Measurements from ENCODE around the gene KAZN.

The KAZN gene

DNA sequence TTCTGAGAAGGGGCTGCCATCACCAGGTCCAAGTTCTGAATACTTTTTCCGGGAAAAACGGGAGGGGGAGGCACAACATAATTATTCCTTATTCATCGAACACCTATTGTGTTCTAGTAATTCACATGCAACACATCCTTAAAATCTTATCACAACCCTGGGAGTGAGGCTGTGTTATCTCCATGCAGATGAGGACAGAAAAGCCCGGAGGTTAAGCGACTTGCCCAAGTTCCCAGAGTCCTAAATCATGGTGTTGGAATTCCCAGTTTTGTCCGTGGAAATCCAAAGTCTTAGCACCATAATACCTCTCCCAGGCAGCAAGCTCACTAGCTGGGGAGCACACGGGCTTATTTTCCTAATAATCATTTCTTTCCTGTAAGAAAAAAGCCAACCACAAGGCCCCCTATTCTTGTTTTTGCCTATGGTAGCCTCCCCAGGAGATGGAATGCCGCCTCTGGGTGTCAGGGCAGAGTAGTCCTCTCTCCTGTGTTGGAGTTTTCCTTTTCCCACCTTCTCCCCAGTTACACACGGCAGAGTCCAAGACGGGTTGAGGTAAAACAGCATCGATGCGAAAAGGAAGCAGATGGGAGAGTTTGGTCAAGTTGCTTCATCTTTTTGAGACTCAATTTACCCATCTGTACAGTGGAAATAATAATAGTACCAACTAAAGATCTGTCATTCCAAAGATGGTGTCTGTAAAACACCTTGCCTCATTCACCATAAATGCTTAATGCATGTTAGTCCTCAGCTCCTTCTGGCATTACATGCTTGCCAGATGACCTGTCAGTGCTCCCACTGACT is 327.1 kb downstream of the KAZN start:
- no peak for DNase-seq

DNA sequence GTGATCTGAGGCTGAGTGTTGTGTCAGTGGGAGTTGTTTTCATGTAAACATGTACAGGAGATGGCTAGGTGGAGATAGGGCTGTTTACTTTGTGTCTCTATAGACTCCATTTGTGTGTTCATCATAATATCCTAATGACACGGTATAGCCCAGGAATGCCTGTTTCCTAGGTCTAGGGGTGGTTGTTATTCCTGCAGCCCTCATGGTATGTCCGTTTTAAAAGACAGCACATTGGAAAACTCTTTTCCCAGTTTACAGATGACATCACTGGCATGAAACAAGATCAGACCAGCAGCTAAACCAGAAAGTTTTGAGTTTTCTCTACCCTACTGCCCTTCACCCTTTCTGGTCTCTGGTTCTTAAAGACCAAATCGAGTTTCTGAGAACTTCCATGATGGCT is 327.7 kb downstream of the KAZN start:
- DNase-seq, result no peak

DNA sequence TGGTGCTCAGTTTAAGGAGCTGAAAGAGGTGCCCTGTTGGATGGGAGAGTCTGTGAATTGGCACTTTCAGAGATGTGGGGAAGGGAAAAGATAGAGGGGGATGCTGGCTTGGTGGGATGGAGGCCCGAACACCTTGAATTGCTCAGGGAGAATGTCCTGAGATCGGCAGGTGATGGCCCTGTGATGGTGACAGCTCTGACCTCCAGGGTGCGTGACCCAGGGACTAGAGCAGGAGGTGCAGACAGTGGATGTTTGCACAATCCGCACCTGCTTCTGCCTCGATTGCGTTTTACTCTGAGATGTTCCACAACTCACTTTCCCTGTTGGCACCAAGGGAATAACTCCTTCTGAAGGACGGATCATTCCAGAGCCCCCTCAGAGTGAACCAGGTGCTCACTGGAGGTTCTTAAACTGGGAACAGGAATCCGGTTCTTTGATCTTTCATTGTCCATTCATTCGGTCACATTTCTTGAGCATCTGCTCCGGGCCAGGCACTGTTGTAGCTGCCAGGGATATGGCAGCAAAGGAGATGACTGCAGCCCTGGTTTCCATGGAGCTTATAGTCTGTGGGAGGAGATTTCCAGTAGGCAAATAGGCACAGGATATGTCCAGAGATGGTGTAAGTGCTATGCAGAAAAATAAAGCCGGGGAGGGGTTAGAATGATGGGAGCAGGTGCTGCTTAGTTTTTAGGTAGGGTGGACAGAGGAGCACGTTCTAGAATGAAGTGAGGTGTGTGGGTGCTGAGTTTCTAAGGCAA is 328.5 kb downstream of the KAZN start:
- no peak for DNase-seq

DNA sequence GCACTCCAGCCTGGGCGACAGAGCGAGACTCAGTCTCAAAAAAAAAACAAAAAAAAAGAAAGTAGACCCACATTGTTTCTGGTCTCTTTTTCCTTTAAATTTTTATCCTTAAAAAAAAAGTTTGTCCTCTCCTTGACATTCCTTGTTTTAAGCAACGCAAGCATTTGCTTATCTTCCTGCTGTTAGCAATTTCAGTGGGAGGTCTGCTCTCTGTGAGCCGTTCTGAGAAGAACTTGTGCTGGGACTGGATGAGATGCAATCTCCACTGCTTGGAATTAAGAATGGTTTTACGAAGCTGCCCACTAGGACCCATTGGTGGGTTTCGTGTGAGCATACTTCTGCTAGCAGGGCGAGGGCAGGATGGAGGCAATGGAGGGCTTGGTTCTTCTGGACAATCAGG is 329.9 kb downstream of the KAZN start:
- no peak for DNase-seq

DNA sequence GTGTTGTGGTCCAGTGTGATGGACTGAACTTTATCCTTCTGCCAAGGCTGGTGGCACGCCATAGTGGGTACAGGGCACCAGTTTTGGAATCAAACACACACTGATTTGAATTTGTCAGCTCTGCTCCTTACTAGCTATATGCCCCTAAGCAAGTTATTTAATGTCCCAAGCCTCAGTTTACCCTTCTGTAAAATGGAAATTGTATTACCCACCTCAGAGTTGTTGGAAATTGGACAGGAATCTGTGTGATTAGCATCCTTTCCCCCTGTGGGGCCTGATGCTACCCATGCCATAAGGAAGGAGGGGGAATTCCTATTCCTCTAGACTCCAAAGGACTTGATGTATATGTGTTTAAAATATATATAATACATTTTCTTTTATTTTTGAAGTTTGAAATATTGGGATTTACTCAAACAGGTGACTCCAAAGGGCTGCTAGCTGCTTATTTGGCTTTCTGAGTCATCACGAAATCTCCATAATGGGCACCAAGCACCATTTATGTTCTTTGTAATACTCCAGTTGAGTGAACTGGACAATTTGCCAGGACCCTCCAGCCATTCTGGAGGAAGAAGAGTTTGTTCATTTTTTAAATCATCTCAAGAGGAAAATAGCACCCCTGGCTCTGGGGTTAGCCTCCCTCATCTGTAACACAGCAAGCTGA is 330.5 kb downstream of the KAZN start:
- no peak for DNase-seq

DNA sequence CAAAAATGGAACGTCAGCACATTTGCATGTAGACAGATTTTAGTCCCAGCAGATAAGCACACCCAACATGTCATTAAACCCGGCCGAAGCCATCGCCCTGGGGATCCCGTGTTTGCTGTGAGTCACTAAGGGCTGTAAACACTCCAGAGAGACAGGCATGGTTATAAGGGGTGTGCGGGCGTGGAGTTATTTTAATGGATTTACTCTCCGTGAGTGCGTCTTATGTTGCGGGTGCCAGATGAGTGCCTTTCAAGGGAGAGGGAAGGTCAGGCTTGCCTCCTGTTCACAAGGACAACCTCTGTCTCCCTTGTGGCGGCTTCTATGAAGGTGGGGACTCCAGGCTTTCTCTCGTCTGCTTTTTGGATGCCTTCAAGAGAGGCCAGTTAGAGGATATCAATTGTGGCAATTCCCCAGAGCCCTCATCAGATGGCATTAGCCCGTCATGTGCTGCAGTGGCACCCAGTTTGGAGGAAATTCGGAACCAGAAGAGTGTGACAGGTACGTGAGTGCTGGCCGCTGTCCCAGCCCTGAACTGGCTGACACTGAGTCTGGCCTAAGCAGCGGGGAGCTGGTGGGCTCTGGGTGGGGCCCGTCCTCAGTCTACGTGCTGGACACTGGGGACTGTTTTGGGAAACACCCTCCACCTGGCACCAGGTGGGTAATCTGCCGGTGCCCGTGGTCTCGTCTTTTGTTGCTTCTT is 331.2 kb downstream of the KAZN start:
- no peak for DNase-seq

DNA sequence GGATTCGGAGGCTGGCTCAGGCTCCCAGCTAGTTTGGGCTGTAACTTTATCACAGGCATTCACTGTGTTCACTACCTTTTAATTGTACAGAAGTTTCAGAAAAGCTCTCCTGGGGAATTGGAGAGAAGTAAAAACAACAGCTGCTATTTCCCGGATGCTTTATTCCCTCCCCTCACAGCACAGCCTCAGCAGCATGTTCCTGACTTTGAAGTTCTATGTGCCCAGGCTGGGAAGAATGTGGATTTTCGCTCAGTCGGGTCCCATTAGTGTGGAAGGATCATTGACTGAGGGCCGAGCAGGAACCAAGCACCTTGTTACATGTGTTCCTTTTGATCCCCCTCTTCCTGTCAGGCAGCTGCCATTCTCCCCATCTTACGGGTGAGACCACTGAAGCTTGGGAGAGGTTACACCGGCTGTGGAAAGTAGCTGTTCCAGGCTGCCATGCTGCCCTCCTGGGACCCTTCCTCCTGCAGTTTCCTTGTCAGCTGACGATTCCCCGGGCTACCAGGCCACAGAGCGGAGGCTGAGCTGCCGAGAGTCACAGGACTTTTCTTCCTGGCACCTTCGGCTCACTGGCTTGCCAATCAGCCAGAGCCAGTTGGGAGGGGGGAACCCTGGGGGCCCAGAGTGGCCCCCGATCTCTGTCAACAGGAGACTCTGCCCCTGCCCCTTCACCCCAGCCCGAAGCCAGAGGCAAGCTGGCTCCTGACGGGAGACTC is 331.9 kb downstream of the KAZN start:
- no peak for DNase-seq

DNA sequence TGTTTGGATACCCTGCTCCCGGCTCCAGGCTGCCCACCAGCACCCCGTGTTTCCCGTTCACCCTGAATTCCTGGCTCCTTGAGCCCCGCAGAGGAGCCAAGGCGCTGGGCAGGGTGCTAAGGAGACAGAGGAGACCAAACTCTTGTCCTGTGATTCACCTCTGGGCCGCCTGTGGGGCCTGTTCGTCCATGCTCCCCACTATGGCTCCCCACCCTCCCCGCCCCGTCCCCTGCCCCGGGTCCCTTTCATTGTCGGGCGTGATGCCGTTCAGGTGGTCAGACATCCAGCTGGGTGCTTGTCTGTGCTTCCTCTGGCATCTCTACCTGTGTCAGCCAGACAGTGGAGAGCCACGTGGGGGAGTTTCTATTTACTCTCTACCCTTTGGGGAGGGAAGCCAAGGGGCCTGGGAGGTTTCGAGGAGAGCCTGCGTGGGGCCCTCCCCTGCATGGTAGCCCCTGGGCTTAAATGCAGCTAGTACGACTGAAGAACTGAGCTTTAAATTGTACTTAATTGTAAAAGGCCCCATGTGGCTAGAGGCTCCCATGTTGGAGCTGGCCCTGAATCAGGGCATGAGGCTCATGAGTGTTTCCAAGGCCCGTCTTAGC is 333.7 kb downstream of the KAZN start:
- DNase-seq, result no peak

DNA sequence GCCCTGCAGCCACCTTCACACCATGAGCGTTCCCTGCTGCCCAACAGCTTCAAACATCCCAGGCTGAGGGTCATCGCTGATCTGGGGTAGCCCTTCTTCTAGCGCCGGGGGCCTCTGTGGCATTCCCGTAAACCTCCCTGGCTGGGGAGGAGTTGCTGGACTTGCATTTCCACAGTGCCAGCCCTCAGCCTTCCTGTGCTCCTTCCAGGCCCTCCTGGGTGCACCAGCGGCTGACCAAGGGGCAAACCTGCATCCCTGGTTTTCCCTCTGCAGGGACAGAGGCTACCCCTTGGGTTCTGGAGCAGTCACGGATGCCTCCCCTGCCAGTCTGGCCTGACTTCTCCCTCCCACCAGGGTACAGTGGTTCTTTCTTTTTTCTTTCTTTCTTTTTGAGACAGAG is 336.4 kb downstream of the KAZN start:
- no peak for DNase-seq

DNA sequence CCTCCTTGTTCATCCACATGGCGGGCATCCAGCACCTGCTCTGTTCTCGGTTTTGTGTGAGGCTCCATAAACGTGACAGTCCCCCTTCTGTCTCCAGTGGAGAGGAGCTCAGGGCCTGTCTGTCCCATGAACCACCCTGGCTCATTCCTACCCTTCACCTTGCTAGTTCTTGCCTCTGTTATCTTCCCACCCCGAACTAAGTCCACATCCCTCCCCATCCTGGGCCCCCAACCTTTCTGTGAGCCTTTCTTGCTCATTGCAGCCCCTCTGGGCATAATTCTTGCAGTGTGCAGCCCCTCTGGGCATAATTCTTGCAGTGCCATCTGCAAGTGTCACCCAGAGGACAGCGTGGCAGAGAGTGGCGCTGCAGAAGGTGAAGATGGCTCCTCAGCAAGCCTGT is 338.3 kb downstream of the KAZN start:
- no peak for DNase-seq

DNA sequence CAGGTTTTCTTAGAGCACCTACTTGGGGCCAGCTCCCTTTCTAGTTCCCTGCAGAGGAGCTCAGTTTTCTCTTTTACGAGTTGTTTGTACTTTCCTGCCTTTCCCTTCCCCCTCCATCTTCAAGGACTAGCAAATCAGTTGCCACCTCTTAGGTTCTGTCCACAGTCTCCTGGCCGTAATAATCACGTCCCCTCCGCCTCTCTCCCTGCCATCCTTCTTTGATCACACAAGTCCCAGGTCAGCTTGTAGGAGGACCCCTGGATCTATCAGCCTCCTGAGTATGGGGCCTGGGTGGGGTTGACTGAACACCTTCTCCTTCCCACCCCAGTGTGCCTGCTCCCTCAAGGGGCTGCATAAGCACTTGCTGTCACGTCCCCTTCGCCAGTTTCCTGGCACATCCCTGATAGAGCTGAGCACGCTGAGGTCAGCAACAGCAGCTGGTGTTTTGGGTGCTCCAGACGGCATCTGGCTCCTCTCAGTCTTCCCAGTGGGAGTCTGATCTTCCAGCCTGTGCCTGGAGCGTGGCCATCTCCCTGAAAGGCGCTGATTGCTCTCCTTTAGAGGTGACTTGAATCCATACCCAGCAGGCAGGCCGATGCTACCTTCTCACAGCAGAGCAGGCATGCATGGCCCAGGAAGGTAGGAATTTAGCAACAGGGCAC is 338.9 kb downstream of the KAZN start:
- no peak for DNase-seq

DNA sequence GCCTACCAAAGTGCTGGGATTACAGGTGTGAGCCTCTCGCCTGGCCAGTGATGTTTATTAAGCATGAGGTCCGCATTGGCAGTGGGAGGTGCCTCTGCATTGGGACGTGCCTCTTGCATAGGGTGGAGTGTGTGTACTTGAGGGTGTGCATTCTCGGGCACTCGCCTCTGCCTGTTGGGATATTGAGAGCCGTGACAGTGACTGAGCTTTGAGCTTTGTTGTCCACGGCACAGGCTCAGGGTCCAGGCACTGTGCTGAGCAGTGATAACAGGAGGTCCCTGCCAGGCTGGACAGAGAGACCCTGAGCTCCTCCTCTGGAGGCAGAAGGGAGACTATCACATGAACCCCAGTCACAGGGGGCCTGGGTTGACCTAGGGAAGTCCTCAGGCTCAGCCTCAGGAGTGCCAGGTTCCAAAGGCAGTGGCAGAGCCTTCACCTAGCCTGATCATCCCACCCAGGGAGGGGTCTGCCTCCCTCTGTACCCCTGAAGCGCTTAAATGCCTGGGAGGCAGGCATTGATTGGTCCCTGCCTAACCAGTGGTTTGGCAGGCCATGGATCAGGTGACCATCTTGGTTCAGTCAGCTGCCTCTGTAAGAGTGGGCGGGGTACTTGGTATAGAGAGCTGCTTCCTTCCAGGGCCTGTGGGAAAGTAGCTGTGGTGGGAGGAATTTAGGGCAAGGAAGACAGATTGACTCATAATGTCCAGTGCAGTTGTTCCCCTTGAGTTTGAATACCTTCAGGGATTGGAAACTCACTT is 341.2 kb downstream of the KAZN start:
- no peak for DNase-seq

DNA sequence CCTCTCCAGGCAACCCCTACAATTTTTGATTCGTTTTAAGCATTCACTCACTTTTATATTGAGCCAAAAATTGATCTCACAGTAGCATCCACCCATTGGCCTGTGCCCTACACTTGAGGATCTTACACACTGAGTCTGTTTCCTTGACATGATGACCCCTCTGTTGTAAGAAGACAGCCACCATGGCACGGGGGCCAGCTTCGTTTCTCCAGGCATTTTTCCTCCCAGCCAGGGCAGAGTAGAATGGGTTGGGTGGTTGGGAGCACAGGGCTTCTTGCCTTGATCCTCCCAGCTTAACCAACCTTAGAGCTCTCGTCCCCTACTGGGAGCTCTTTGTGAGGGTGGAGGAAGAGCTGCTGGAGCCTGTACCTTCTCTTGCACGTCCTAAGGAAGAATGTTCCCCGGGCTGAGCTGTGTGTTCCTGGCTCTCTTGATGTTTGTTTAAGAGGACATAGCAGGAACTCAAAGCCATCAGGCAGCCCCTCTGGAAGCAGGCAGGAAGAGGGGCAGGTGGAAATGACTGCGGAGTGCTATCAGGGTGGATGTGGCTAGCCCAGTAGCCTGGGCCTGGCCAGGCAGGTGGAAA is 341.9 kb downstream of the KAZN start:
- DNase-seq, result no peak

DNA sequence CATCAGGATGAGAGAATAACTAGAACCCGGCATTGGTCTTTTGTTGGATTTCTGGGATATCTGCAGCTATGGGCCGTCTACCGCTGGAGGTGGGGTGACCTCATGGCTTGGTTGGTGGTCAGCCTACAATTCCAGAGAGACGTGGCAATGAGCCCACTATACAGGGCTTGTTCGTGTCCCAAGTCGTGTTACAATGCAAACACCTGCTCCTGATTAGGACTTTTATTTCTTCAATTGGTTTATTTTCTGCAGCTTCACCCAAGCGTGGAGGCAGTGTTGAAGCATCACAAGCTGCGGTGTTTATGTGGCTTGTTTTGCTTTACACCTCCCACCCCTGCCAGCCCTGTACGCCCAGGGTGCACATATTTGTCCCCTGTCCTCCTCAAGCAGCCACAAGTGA is 343.4 kb downstream of the KAZN start:
- DNase-seq, result no peak

DNA sequence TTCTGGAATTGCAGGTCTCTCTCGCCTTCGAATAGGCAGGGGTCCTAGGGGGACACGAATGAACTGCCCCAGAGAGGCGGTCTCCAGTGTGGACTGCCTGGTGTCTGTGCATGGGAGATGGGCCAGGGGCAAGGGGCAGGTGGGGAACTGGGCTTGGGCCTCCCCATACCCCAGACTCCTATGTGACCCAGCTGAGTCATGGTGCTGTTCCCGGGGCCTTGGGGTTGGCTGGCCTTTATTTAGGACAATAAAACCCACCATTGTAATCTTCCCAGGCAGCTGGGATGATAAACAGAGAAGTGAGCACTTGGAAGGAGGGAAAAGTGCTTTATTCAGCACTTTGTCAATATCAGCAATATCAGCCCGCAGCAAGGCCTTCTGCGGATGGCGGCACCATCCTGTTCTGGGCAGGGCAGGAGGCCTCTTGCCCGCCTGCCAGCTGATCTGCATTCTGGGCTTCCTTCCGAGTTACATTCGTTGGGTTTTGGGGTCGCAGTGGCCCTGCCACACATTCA is 346.0 kb downstream of the KAZN start:
- no peak for DNase-seq

DNA sequence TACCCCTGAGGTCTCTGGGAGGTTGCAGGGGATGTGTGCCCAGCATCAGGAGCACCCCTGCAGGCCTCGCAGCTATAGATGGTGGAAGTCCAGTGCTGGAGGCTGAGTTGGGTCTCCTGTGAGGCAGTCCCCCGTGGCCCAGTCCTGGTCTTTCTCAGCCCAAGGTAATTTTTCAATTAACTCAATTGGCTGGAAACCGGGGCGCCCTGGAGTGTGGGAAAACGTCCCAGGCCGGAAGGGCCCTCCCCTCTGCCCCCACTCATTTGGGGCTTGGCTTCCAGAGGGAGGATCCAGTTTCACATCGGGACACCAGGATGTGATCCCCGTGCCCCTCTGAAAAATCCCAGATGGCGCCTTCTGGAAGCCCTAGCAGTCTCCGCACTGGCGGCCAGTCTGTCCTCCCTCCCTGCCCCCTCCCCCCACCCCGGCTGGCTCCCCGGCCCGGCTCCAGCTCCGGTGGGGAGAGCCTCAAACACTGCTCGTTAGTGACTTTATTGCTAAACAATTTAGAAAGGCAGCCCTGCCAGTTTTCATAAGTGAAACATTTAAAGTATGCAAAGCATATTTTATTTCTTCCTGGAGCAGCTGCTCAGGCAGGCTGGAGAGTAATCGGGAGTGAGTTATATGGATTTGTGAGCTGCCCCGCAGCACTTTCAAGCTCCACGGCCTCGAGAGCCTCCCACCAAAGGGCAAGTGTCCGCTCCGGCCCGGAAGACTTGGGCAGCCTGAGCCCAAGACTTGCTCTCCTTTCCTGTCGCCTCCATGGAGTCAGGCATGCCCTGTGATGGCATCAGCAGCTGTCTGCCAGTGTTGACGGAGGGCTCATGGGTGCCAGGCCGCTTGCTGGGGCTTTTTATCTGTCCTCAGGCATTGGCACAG is 346.9 kb downstream of the KAZN start:
- peak; percentile 77 for DNase-seq

DNA sequence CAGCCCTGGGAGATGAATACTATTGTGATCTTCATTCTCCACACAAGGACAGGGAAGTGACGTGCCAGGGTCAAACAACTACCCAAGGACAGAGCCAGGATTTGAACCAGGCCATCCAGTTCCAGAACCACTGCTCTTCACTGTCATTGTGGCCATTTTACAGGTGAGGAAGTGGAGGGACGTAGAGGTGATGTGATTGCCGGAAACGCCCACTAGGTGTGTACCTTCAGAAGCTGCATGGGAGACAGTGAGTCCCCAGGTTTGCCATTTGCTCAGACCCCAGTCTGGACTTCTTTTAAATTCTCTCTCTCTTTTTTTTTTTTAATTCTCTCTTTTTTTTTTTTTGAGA is 347.5 kb downstream of the KAZN start:
- no peak for DNase-seq

DNA sequence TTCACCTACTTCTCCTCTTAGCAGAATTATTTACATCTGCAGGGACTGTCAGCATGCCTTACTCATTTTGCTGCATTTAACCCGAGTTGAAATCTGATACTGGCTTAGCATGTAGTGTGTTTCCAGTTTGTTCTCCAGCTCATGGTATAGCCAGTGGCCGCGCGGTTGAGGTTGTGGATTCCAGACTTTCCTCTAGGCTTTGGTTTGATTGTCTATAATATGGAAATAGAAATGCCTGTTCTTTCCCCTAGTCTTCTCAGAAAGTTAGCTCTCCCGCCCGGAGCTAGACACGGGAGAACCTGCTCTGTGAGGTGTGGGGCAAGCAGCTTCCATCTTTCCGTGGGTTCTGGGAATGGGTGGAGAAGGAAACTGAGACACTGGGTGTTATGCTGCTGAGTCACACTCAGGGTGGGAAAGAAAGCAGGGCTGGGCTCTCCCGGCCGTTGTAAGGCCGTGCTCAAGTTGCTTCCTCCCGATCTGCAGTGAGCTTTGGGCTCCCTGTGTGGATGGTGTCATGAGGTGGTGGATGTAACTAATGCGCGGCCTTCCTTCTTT is 348.3 kb downstream of the KAZN start:
- DNase-seq, result peak; percentile 47

DNA sequence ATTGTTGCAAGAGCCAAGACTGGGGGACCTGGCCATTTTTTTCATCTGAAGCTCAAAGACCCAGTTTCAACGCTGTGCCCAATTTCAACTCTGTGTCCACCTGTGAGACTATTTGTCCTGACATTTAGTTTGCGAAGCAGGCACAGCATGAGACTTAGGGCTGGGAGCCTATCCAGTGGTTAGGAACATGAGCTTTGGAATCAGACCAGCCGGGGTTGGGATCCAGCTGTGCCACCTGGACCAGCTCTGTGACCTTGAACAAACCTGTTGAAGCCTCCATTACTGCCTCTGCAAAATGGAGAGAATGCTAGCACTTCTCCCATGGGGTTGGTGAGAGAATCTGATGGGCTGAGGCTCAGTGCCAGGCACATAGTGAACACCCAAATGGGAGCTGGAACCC is 348.9 kb downstream of the KAZN start:
- no peak for DNase-seq
